GM10248 (cell line): ENCODE data around the gene HIGD1A.
"Not testable (repeated sequence)": the region's sequence is repeated elsewhere in the genome, so short reads cannot be mapped to it uniquely, and the experiment has no call there.

Experiments used
- CTCF ChIA-PET: fragments of 300-600 bp; sonication (Branson Sonifier 250); formaldehyde crosslinking; extraction: SDS; loops from one replicate; lab custom pipeline; 2021; ENCODE audit warnings: antibody characterized with exemption; lab: Yijun Ruan, JAX
- POLR2A ChIA-PET: fragments of 350-650 bp; sonication (Branson Sonifier 250); formaldehyde crosslinking; extraction: SDS; loops from one replicate; lab custom pipeline; 2020; ENCODE audit warnings: antibody characterized with exemption; lab: Yijun Ruan, JAX
- DNase-seq: peaks from one replicate; pipeline ENCODE4 v3.0.0; 2012; ENCODE audit errors: extremely low spot score
- CTCF ChIP-seq: IDR thresholded peaks from 2 replicates; pipeline ENCODE4 v1.5.1; 2012; ENCODE audit warnings: mild to moderate bottlenecking, low read depth; ENCODE audit errors: extremely low read depth, missing control alignments, control extremely low read depth

The HIGD1A gene

GRCh38 chr3:42822828-42823227, 18.5 kb upstream of the HIGD1A start:
- POLR2A ChIA-PET: no interaction called here
- TF ChIP-seq CTCF: no peak
- DNase-seq: no peak
- CTCF ChIA-PET: no interaction called here

DNA sequence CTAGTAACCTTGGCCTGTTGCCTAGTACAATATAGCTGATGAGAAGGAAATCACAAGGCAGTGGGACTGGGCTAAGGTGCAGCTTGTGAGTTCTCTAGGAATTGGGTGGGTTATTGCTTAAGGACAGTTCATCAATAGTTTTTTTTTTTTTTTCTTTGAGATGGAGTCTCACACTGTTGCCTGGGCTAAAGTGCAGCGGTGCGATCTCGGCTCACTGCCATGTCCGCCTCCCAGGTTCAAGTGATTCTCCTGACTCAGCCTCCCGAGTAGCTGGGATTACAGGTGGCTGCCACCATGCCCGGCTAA, 16.4 kb upstream of the HIGD1A start:
- DNase-seq: no peak
- CTCF ChIA-PET: interaction anchor here (0.9 to 4.2 kb wide), 5 partner anchors 11 to 62 kb away, joined by 3 to 18 read pairs (median 6); no protein-coding TSS in a partner anchor
- TF ChIP-seq CTCF: no peak
- POLR2A ChIA-PET: no interaction called here

- ChIA-PET CTCF (interaction anchor here (0.7 to 4.2 kb wide), 6 partner anchors 10 to 62 kb away, joined by 3 to 18 read pairs (median 6); partner anchors contain the start of gene ACKR2), POLR2A (interaction anchor here (0.6 kb wide), 1 partner anchor 202 kb away, joined by 3 read pairs; no protein-coding TSS in a partner anchor)
- no peak for DNase-seq
- TF ChIP-seq CTCF: no peak
Observed at GRCh38 chr3:42819351-42819965, 15.2 kb upstream of the HIGD1A start.

GRCh38 chr3:42815826-42816225, 11.5 kb upstream of the HIGD1A start:
- TF ChIP-seq CTCF: no peak
- no peak for DNase-seq
- CTCF ChIA-PET: interaction anchor here (0.7 to 1.3 kb wide), 7 partner anchors 10 to 65 kb away, joined by 3 to 5 read pairs (median 3); no protein-coding TSS in a partner anchor
- POLR2A ChIA-PET: no interaction called here

DNA sequence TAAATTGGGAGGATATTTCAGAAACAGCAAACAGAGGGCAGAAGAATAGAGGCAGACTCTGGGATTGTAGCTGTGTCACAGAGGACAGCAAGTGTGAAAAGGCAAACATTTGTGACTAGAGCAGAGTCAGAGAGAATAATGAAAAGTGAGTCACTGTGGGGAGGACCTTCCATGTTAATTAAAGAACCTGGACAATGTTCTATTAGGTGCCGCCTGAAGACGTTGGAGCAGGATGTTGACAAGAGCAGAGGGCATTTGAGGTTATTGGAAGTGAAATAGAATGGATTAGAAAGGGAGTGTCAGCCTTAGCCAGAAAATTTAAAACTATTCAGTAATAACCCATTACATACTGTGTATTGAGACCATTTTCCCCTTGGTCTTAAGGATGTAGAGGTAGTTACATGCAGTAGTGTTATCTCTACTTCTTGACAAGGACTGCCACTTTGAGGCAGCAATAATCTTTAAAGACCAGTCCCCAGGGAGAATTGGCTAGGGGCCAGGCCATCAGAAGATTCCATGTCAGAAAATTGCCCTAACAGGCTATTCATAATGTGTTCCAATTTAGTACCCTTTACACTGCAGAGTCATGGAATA, 10.7 kb upstream of the HIGD1A start:
- TF ChIP-seq CTCF: no peak
- CTCF ChIA-PET: interaction anchor here (0.7 to 1.3 kb wide), 5 partner anchors 10 to 66 kb away, joined by 3 to 5 read pairs (median 3); no protein-coding TSS in a partner anchor
- POLR2A ChIA-PET: no interaction called here
- no peak for DNase-seq

DNA sequence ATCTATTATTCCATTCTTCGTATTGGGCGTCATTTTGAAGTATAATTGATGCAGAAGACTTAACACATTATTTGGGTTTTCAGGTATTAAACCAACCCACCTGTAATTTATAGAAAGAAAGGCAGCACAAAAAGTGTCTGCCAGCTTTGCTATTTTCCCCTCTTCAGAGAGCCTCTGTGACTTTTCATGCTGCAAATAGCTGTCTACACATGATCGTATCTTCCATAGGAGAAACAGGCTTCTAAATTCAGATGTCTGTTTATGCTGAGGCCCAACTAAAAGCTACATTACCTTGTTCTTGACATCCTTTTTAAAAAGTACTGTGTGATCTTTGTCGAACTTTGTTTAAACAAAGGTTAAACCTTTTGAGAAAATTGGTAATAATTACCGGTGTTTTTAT, 10.0 kb upstream of the HIGD1A start:
- ChIA-PET CTCF (interaction anchor here (2.4 kb wide), 1 partner anchor 16 kb away, joined by 6 read pairs; no protein-coding TSS in a partner anchor), POLR2A (no interaction called here)
- TF ChIP-seq CTCF: no peak
- DNase-seq: no peak

DNA sequence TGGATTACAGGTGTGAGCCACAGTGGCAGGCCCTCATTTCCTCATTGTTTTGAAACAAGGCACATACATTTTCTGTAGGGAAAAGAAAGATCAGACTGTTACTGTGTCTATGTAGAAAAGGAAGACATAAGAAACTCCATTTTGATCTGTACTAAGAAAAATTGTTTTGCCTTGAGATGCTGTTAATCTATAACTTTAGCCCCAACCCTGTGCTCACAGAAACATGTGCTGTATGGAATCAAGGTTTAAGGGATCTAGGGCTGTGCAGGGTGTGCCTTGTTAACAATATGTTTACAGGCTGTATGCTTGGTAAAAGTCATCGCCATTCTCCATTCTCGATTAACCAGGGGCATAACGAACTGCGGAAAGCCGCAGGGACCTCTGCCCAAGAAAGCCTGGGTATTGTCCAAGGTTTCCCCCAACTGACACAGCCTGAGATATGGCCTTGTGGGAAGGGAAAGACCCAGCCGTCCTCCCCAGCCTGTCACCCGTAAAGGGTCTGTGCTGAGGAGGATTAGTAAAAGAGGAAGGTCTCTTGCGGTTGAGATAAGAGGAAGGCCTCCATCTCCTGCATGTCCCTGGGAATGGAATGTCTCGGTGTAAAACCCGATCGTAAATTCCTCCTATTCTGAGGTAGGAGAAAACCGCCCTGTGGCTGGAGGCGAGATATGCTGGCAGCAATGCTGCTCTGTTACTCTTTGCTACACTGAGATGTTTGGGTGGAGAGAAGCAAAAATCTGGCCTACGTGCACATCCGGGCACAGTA, 7.0 kb upstream of the HIGD1A start:
- CTCF ChIA-PET, DNase-seq, POLR2A ChIA-PET: not testable (repeated sequence)

- POLR2A ChIA-PET: interaction anchor here (0.6 kb wide), 1 partner anchor 29 kb away, joined by 4 read pairs; no protein-coding TSS in a partner anchor
- DNase-seq, CTCF ChIA-PET: not testable (repeated sequence)
Observed at GRCh38 chr3:42810706-42811105, 6.4 kb upstream of the HIGD1A start.
